ENCODE measurements around the gene EXOC3.

Gene EXOC3

DNA sequence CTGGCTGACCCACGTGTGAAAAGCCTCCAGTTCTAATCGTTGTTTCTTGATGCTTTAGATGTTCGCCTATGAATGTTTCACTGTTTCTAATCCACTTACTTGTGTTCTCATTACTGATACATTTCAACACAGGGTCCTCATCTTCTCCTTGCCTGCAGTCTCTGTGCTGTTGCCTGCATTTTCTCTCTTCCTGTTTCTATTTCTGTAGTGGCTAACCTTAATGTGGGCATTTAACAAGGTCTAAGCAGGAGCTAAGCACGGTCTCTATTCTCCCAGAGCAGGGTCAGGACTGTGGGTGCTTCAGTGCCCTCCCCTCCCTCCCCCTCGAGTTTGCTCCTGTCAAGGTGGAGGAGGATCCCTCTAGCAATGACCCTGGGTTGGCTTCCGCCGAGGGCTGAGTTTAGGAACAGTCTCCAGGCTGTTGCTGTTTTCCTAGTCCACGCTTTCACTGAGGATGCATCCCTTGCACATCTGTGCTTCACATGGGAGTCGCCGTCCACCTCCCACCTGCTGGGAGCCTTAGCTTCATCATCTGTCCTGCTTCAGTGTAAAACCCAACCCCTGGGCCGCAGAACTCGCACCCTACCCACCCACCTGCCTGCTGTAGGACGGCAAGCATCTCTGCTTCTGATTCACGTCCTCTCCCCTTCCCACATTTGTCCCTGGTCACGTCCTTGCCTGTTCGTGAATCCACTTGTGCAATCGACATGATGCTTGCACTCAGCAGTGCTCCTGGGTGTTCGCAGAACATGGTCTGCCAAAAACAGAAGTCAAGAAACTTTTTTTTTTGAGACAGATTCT, 2.4 kb upstream of the EXOC3 start:
- DNase-seq: no peak

DNA sequence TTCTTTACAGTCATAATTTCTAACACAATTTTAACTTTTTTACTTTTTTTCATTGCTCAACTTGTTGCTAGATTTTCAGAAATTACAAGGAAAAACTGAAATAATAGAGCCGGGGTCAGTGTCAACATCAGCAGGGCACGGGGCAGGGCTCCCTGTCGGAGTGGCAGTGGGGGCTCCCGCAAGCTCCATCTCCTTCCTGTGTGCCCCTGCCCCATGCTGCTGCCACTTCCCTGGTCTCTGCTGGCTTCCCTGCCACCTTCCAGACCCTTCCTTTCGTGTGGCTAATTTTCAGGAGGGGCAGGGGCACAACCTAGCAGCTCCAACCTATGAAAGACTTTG, 1.0 kb upstream of the EXOC3 start:
- DNase-seq: no peak

DNA sequence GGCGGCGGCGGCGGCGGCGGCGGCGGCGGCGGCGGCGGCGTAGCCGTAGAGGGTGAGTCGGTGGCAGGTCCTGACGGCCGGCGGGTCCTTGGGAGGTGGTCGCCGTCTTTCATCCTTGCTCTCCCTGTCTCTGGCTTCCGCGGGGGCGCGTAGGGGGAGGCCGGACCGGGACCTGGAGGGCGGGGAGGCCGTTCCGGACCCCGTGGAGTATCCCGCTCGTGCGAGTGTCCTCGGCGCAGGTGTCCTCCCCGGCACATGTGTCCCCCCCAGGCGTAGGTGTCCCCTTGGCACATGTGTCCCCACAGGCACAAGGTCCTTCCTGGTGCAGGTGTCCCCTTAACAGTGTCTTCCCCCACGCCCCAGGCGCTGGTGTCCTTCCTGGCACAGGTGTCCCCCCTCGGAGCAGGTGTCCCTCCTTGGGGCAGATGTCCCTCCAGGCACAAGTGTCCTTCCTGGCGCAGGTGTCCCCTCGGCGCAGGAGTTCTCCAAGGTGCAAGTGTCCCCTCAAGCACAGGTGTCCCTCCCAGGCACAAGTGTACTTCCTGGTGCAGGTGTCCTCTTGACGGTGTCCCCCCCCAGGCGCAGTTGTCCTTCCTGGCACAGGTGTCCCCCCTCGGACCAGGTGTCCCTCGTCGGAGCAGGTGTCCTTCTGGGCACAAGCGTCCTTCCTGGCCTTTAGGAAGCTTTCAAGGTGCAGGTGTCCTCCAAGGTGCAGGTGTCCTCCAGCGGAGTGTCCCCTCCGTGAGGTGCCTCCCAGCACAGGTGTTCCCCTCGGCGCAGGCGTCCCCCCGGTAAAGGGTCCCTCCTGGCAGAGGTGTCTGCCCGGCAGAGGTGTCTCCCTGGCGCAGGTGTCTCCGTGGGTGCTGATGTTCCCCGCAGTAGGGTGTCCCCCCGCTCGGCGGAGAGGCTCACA, 519 bp downstream of the EXOC3 start:
- DNase-seq: no peak

DNA sequence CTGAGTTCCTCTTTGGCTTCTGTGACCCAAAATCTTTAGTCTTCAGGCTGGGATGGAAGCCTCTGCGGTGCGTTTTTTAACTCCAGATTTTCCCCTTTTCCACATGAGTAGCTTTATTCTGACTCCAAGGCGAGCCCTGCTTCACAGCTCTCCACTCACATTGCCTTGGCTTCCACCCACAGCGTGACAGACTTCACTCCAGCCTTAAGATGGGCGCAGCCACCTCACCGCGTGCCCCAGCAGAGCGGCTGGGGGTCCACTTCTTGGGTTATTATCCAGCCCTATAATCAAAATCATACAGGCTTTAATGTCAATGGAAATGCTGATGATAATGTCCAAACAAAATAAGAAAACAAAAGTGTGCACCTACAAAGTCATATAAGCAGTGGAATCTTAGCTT, 1.2 kb downstream of the EXOC3 start:
- DNase-seq: no peak

DNA sequence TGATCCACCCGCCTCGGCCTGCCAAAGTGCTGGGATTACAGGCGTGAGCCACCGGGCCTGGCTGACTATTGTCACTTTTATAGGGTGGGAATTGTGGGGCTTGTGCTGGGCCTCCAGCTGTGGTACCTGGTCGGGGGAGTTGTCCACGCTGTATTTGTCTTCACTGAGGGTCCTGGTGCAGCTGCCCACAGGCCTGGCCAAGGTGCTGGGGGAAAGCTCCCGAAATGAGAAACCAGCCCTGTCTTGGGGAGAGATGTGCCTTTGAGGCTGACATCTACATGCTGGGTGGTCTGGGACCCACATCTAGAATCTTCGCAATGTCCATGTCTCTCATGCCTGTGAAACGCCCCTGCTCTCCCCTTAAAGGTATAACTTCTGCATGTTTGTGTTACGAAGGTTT, 2.6 kb downstream of the EXOC3 start:
- DNase-seq: no peak

DNA sequence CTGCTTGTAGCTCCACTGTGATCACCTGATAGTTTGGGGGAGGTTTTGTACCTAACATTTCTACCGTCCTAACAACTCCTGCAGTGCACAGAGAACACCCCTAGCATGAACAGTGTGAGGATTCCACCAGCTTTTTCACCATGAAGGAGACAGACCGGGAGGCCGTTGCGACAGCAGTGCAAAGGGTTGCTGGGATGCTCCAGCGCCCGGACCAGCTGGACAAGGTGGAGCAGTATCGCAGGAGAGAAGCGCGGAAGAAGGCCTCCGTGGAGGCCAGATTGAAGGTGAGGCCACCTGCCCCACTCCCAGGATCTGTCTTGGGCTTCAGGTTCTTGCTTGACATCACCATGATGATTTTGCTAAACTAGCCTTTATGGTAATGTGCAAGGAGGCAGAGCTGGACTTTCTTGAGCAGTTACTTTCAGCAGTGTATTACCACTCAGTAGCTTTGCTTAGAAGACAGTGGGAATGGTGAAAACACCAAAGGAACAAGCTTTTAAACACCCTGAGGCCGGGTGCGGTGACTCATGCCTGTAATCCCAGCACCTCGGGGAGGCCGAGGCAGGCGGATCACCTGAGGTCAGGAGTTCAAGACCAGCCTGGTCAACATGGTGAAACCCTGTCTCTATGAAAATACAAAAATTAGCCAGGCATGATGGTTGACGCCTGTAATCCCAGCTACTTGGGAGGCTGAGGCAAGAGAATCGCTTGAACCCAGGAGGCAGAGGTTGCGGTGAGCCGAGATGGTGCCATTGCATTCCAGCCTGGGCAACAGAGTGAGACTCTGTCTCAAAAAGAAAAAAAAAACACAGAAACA, 3.3 kb downstream of the EXOC3 start:
- DNase-seq: no peak

DNA sequence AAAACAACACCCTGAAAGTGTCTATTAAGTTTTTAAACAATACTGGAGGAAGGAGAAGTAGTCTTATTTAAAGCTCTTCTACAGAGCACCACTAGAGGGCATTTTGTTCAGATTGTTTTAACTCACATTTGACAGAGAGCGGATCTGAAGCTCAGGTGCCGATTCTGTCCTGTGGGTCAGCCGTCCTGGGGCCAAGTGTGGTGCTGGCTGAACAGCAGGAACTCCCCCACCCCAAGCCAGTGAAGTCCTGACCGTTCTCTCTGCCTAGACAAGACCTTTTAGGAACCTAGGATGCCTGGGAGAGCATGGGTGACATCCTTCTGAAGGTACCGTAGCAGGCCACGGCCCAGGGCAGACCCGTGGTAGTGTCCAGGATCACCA, 3.9 kb downstream of the EXOC3 start:
- DNase-seq: no peak

DNA sequence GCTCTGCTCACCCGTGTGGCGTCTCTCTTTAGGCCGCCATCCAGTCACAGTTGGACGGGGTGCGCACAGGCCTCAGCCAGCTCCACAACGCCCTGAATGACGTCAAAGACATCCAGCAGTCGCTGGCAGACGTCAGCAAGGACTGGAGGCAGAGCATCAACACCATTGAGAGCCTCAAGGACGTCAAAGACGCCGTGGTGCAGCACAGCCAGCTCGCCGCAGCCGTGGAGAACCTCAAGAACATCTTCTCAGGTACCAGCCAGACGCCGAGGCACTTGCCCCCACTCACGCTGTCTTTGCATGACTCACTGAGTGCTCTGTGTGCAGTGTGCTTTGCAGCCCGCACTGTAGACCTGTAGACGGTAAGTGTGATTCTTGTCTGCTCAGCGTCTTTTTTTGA, 4.5 kb downstream of the EXOC3 start:
- DNase-seq: no peak

DNA sequence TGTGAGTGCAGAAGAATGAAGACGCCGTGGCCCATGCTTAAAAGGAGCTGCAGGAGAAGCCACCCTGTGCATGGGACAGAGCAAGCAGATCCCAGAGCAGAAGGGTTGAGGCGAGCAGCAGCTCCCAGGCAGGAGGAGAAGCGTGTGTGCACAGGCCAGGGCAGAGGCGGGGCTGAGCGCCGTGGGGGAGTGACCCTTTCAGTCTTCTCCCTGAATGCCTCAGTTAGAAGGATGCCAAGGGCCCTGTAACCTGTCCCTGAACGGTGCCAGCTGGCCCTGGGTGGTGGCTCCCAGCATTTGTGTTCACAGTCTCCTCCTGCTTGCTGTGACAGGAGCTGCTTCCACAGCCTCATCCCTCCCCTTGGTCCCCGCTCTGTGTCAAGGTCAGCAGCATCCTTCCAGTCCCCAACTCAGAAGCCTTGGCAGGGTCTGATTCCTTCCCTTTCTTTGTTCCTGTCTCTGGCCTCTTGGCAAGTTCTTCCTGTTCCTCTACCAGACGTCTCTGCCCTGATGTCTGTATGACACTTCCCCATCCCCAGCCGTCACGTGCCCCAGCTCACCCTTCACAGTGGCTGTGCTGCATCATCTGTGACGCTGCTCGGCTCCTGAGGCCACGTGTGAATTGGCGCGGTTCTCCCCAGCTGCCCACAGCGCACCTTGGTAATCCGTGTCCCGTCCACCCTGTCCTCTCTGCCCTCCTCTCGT, 5.2 kb downstream of the EXOC3 start:
- no peak for DNase-seq

DNA sequence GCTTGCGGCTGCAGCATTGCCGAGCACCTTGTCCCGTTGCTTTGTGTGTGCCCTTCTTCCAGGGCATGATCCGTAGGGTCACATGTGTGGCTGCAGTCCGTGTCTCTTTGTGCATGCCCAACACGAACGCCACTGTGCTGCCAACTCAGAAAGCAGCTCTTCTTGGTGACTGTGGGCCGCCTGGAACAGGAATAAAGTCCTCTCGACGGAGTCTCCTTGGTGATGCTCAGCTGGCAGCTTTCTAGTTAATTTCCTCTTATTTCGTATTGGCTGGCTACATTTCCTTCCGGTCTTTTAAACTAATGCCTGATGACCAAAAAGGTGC, 5.8 kb downstream of the EXOC3 start:
- no peak for DNase-seq

DNA sequence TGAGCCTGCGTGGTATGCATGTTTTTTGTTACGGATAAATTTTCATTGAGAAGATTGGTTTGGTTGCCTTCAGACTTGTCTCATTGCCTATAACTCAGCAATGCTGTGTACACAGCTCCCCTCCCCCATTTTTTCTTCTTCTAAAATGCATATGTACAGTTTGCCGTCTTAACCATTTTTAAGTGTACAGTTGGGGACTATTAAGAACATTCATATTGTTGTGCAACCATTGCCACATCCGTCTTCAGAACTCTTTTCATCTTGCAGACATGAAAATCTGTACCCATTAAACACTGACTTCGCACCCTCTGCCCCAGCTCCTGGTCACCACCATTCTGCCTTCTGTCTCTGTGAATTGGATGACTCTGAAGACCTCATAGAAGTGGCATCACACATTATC, 6.2 kb downstream of the EXOC3 start:
- DNase-seq: no peak

DNA sequence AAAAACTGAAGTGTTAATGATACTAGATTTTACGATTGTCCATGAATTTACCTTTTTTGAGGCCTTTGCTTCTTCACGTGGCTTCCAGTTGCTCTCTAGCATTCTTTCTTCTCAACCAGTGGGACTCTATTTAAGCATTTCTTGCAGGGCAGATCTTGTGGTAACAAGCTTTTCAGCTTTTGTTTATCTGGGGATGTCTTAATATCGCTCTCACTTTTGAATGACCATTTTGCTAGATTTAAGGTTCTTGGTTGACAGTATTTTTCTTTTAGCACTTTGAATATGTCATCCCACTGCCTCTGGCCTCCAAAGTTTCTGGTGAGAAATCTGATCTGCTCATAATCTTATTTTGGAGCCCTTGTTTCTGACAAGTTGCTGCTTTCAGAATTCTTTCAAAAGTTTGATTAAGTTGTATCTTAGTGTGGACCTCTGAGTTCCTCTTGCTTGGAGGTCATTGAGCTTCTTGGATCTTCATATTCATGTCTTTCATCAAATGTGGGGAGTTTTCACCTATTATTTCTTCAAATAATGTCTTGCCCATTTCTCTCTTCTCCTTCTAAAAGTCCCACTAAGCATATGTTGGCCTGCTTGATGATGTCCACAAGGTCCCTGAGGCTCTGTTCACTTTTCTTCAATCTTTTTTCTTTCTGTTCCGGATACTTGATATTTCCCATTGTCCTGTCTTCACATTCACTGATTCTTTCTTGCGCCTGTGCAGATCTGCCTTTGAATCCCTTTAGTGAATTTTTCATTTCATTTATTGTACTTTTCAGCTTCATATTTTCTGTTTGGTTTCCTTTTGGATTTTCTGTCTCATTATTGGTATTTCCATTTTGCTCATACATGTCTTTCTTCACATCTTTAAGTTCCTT, 8.8 kb downstream of the EXOC3 start:
- DNase-seq: no peak

DNA sequence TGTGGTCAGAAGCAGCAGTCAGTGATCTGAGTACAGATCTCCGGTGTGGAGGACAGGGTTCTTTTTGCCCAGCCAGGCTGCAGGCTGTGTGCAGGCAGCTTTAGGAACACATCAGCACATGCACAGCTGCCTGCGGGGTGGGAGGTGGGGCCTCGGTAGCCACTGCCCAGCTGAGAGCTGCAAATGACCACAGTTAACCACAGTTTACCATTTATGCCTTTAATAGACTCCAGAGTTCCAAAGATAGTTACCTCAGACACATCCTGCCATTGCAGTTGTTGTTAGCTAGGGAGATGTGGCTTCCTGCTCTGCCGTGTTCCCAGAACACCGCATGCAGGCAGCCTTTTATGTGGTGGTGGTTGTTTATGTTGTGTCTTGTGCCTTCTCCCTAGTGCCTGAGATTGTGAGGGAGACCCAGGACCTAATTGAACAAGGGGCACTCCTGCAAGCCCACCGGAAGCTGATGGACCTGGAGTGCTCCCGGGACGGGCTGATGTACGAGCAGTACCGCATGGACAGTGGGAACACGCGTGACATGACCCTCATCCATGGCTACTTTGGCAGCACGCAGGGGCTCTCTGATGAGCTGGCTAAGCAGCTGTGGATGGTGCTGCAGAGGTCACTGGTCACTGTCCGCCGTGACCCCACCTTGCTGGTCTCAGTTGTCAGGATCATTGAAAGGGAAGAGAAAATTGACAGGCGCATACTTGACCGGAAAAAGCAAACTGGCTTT, 10.2 kb downstream of the EXOC3 start:
- DNase-seq: no peak

DNA sequence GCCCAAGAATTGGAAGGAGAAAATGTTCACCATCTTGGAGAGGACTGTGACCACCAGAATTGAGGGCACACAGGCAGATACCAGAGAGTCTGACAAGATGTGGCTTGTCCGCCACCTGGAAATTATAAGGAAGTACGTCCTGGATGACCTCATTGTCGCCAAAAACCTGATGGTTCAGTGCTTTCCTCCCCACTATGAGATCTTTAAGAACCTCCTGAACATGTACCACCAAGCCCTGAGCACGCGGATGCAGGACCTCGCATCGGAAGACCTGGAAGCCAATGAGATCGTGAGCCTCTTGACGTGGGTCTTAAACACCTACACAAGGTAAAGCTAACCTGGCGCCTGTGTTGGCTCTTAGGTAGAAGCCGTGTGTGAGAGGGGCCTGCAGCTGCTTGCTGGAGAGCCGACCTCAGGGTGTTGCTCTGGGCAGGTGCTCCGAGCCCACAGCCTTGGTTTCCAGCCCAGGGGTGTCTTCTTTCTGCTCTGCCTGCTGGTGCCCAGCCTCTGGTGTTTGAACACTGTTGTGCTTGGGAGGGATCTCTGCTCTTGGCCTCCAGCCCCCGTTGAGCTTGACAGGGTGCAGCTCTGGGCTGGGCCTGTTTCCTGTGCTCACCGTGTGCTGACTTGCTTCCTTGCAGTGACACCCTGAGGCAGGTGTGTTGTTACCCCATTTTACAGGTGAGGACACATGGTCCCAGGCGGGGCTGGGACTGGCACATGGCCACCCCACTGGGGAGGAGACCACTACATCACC, 10.9 kb downstream of the EXOC3 start:
- DNase-seq: no peak

DNA sequence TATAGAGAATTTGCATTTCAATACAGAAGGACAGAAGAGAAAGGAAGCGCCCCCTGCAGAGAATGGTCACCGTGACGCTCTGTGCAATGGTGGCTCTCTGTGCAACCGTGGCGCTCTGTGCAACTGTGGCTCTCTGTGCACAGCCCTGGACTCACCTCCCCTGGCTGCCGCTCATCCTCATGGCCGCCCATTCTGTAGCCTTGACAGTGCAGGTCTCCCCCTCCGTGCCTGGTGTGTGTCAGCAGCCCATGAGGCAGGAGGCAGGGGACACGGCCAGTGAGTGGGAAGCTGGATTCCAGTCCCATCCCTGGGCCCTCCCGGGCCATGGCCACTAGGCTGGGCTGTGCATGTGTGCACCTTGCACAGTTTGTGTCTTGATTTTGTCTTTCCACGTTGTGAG, 12.0 kb downstream of the EXOC3 start:
- DNase-seq: no peak

DNA sequence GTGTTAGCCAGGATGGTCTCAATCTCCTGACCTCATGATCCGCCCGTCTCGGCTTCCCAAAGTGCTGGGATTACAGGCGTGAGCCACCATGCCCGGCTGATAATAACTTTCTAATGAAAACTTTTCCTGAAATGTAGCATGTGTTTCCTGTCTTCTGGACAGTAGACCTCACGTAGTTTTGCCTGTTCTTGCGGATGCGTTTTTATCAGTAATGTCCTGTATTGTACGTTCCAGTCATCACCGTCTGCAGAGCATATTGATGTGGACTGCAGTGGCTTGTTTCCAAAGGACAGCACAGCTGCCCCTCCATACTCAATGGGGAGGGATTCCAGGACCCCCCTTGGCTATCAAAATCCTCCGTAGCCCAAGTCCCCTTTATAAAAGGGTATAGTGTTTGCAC, 12.8 kb downstream of the EXOC3 start:
- no peak for DNase-seq

DNA sequence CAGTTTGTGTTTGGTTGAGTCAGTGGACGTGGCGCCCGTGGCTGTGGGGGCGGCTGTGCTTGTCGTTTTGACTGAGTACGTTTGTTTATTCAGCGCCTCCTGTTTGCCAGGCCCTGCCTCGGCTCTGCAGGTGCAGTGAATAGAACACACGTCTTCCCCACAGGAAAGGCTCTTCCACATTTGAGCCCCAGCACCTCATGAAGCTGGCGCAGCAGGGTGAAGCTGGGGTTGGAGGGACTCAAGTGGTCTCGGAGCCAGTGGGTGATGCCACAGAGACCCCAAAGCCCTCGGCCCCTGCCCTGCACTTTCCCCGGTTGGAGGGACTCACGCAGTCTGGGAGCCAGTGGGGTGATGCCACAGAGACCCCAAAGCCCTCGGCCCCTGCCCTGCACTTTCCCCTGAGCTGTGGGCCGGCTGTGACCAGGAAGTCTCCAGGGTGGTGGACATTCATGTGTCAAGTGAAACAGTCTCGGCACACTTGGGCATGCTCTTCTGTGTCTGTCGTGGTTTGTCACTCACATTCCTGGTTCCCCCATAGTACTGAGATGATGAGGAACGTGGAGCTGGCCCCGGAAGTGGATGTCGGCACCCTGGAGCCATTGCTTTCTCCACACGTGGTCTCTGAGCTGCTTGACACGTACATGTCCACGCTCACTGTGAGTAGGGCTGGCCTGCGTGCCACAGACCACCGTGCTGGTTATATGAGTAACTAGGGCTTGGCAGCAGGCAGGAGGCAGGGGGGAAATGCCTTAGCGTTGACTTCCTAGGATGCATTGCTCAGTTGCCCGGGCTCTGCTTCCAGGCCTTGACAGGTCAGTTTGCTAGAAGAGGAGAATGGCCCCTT, 13.6 kb downstream of the EXOC3 start:
- no peak for DNase-seq

DNA sequence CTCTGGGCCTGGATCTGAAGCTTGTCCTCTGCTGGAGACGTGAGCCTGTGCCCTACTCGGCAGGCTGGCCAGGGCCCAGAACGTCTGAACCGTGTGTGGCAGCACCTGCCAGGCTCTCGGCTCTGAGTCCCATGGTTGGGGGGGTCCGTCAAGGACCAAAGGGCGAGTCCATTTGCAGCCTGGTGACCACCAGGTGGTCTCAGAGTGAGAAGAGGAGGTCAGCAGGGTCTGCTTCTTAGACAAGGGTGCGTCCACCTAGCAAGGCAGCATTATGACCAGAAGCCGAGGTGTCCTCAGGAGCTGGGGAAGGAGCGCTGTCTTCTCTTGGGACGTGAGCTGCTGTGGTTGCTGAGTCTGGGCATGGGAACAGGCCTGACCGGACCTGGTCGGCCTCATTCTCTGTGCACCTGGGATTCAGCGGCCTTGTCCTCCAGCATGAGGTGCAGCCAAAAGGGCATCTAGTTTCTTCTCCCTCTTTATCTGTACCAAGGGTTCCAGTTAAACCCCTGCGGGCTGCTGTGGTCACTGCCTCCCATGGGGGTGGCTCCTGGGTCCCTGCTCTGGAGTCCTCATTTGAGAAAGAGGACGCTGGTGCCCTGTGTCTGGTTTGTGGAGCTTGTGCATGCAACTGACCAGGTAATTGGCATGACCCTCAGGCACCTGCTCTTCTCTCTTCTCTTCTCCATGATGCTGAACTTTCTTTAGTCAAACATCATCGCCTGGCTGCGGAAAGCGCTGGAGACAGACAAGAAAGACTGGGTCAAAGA, 14.4 kb downstream of the EXOC3 start:
- DNase-seq: no peak

Measured in left hindlimb (tissue), 1 donor.